ENCODE measurements around the gene NGF.
A peak's percentile ranks its signal among the peaks of the same experiment; 100 is the strongest.

The NGF gene

DNA sequence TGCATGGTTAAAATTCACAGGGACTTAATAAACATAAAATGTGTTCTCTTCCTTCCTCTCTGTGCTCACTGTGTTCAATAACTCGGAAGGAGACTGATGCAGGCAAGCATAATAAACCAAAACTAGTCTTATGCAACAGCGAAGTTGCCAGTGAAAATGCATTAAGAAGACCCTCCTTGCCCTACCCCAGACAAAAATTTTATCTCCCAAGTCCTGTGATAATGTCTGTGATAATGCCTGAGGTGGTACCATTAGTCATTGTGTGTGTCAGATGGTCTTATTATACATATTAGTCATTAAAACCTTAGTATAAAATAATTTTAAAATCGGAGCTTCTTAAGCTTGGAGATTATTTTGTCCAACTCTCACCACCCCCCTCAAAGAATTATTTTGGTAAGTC is 97.8 kb downstream of the NGF start:
- Histone ChIP-seq H3K27me3 (ENCODE audit: insufficient read depth, low read length) (no peaks in the 10 kb centered on the region), H3K4me1 (ENCODE audit: control insufficient read depth, insufficient read depth, low read length, unreplicated experiment) (peaks cover 12% of the 10 kb centered on the region), H3K36me3 (ENCODE audit: insufficient read depth, low read length) (no peaks in the 10 kb centered on the region), H2AFZ (ENCODE audit: low read length, unreplicated experiment) (no peak overlapping the region), H3K27ac (ENCODE audit: low read depth, low read length) (peak overlapping the region; percentile 58), H3K4me3 (ENCODE audit: low read depth, low read length) (no peak overlapping the region), H3K79me2 (ENCODE audit: control insufficient read depth, insufficient read depth, low read length, unreplicated experiment) (no peaks in the 10 kb centered on the region)

- Histone ChIP-seq H3K4me1 (ENCODE audit: control insufficient read depth, insufficient read depth, low read length, unreplicated experiment) (peaks cover 12% of the 10 kb centered on the region), H3K4me3 (ENCODE audit: low read depth, low read length) (no peak overlapping the region; the same call in 1 of the 2 replicates), H2AFZ (ENCODE audit: low read length, unreplicated experiment) (peak overlapping the region; percentile 39), H3K79me2 (ENCODE audit: control insufficient read depth, insufficient read depth, low read length, unreplicated experiment) (no peaks in the 10 kb centered on the region), H3K27ac (ENCODE audit: low read depth, low read length) (peak overlapping the region; percentile 58), H3K27me3 (ENCODE audit: insufficient read depth, low read length) (no peaks in the 10 kb centered on the region), H3K36me3 (ENCODE audit: insufficient read depth, low read length) (no peaks in the 10 kb centered on the region)
Observed at GRCh38 chr1:115239426-115239825, 98.6 kb downstream of the NGF start.

- no peaks in the 10 kb centered on the region for H3K27me3 ChIP-seq (ENCODE audit: insufficient read depth, low read length)
- H3K36me3 ChIP-seq (ENCODE audit: insufficient read depth, low read length) = no peaks in the 10 kb centered on the region
- H2AFZ ChIP-seq (ENCODE audit: low read length, unreplicated experiment) = peak overlapping the region; percentile 39
- peaks cover 12% of the 10 kb centered on the region for H3K4me1 ChIP-seq (ENCODE audit: control insufficient read depth, insufficient read depth, low read length, unreplicated experiment)
- H3K4me3 ChIP-seq (ENCODE audit: low read depth, low read length) = no peak overlapping the region
- peak overlapping the region; percentile 58 for H3K27ac ChIP-seq (ENCODE audit: low read depth, low read length)
- H3K79me2 ChIP-seq (ENCODE audit: control insufficient read depth, insufficient read depth, low read length, unreplicated experiment) = no peaks in the 10 kb centered on the region
Observed at GRCh38 chr1:115239148-115239422, 99.0 kb downstream of the NGF start.

- H3K4me3 ChIP-seq (ENCODE audit: low read depth, low read length) = no peak overlapping the region
- no peaks in the 10 kb centered on the region for H3K79me2 ChIP-seq (ENCODE audit: control insufficient read depth, insufficient read depth, low read length, unreplicated experiment)
- H3K4me1 ChIP-seq (ENCODE audit: control insufficient read depth, insufficient read depth, low read length, unreplicated experiment) = peaks cover 12% of the 10 kb centered on the region
Observed at GRCh38 chr1:115238336-115239147, 99.5 kb downstream of the NGF start.

DNA sequence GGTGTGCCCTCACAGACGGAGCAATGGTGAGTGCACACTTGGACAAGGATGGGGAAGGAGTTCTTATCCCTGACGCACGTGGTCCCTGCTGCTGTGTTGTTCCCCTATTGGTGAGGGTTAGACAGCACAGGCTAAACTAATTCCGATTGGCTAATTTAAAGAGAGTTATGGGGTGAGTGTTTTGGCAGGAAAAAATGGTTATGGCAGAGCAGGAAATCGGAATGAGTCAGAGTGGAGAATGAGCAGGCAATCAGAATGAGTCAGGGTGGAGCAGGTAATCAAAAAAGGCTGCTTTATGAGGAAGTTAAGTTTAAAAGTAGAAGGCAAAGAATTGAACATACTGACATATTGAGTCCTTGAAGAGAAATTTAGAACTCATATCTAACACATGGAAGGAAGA is 100.5 kb downstream of the NGF start:
- Histone ChIP-seq H3K4me1 (ENCODE audit: control insufficient read depth, insufficient read depth, low read length, unreplicated experiment) (peaks cover 12% of the 10 kb centered on the region), H3K36me3 (ENCODE audit: insufficient read depth, low read length) (no peaks in the 10 kb centered on the region), H3K27me3 (ENCODE audit: insufficient read depth, low read length) (no peaks in the 10 kb centered on the region), H3K27ac (ENCODE audit: low read depth, low read length) (no peak overlapping the region), H3K4me3 (ENCODE audit: low read depth, low read length) (no peak overlapping the region), H3K79me2 (ENCODE audit: control insufficient read depth, insufficient read depth, low read length, unreplicated experiment) (no peaks in the 10 kb centered on the region), H2AFZ (ENCODE audit: low read length, unreplicated experiment) (no peak overlapping the region)

More at GRCh38 chr1:115238336-115239147, 99.5 kb downstream of the NGF start:
- Histone ChIP-seq H3K27me3 (ENCODE audit: insufficient read depth, low read length) (no peaks in the 10 kb centered on the region), H2AFZ (ENCODE audit: low read length, unreplicated experiment) (no peak overlapping the region), H3K36me3 (ENCODE audit: insufficient read depth, low read length) (no peaks in the 10 kb centered on the region), H3K27ac (ENCODE audit: low read depth, low read length) (peak overlapping the region; percentile 58)

DNA sequence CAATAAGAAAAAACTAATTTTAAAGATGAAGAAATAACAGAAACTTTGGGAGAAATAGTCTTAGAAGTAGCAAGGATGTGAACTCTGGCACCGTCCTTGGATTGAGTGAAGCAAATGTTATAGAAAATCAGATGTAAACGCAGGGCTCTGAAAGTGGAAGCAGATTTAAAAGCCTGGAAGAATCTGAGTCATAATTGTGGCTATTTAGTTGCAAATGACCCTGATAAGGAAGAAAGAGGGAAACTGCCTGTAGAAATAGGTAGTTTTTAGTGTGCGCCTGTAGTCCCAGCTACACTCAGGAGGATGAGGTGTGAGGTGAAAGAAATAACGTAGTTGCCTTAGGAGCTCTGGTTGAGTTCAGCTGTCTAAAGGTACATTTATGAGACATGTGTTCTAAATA is 101.0 kb downstream of the NGF start:
- Histone ChIP-seq H3K36me3 (ENCODE audit: insufficient read depth, low read length) (no peaks in the 10 kb centered on the region), H3K4me1 (ENCODE audit: control insufficient read depth, insufficient read depth, low read length, unreplicated experiment) (peaks cover 12% of the 10 kb centered on the region), H2AFZ (ENCODE audit: low read length, unreplicated experiment) (no peak overlapping the region), H3K4me3 (ENCODE audit: low read depth, low read length) (no peak overlapping the region), H3K79me2 (ENCODE audit: control insufficient read depth, insufficient read depth, low read length, unreplicated experiment) (no peaks in the 10 kb centered on the region), H3K27me3 (ENCODE audit: insufficient read depth, low read length) (no peaks in the 10 kb centered on the region), H3K27ac (ENCODE audit: low read depth, low read length) (no peak overlapping the region)

All from ACC112 (cell line).